Smooth muscle cell (in vitro differentiated cells): Measurements from ENCODE around the gene GNAT1. TPM values are rescaled to one million over a fixed set of nuclear protein-coding genes. Genes with fewer than 3 reads are reported as not detected.

Source experiments
- DNase-seq: peaks from one replicate; lab custom pipeline; 2025; ENCODE audit not compliant: unreplicated experiment; lab: John Stamatoyannopoulos, UW
- H2AFZ ChIP-seq: fragments of 200-600 bp; sonication (generic); 2 replicates; pipeline ENCODE4 v1.6.0; 2016; ENCODE audit warnings: antibody characterized with exemption, low read depth, mild to moderate bottlenecking
- H3F3A ChIP-seq: fragments of 200-600 bp; sonication (generic); 2 replicates; pipeline ENCODE4 v1.6.0; 2017; ENCODE audit warnings: antibody characterized with exemption, low read depth
- H3K27ac ChIP-seq: fragments of 200-600 bp; sonication (generic); 2 replicates; pipeline ENCODE4 v1.5.1; 2016; ENCODE audit warnings: low read depth, mild to moderate bottlenecking
- H3K27me3 ChIP-seq: fragments of 200-600 bp; sonication (generic); 2 replicates; pipeline ENCODE4 v1.6.1; 2016; ENCODE audit warnings: low read depth, mild to moderate bottlenecking
- H3K36me3 ChIP-seq: fragments of 200-600 bp; sonication (generic); 2 replicates; pipeline ENCODE4 v1.5.1; 2016; ENCODE audit warnings: low read depth
- H3K4me1 ChIP-seq: fragments of 200-600 bp; sonication (generic); 2 replicates; pipeline ENCODE4 v1.5.1; 2016; ENCODE audit warnings: low read depth
- H3K4me2 ChIP-seq: fragments of 200-600 bp; sonication (generic); 2 replicates; pipeline ENCODE4 v1.6.0; 2016; ENCODE audit warnings: mild to moderate bottlenecking
- H3K4me3 ChIP-seq: fragments of 200-600 bp; sonication (generic); 2 replicates; pipeline ENCODE4 v1.5.1; 2016; ENCODE audit warnings: mild to moderate bottlenecking
- H3K79me2 ChIP-seq: fragments of 200-600 bp; sonication (generic); 2 replicates; pipeline ENCODE4 v1.6.0; 2016; ENCODE audit warnings: low read depth, mild to moderate bottlenecking
- H3K9ac ChIP-seq: fragments of 200-600 bp; sonication (generic); 2 replicates; pipeline ENCODE4 v1.6.0; 2016; ENCODE audit warnings: low read depth
- H3K9me3 ChIP-seq: fragments of 200-600 bp; sonication (generic); replicated peaks from 2 replicates; pipeline ENCODE4 v1.5.1; 2016; ENCODE audit warnings: low read depth
- H4K20me1 ChIP-seq: fragments of 200-600 bp; sonication (generic); 2 replicates; pipeline ENCODE4 v1.6.0; 2016; ENCODE audit warnings: low read depth
- CTCF ChIP-seq: fragments of 200-600 bp; sonication (generic); IDR thresholded peaks from 2 replicates; pipeline ENCODE4 v1.5.1; 2017; ENCODE audit warnings: borderline replicate concordance, mild to moderate bottlenecking, antibody characterized with exemption; ENCODE audit not compliant: insufficient read depth, poor library complexity, severe bottlenecking
- WGBS: methylation state at CpG from one replicate; pipeline ENCODE4 v1.1.7; 2016; ENCODE audit warnings: low lambda C conversion rate; 5-methylcytosine and 5-hydroxymethylcytosine counted together
- polyA plus RNA-seq: library from polyadenylated mRNA; unstranded; fragments of >200 nt; fragmentation: Nextera tagmentation; extraction: Ambion mirVana; gene quantifications from 2 replicates; pipeline ENCODE4 v1.2.1, GENCODE V29; 2016
- total RNA-seq: library from RNA; depleted of rRNA; stranded (reverse); fragments of >200 nt; gene quantifications from 2 replicates; pipeline ENCODE4 v1.2.3, GENCODE V29; 2014

The GNAT1 gene
- total and polyA plus RNA-seq, 2 experiments from 2014 or later: not detected

GRCh38 chr3:50222169-50222528 is 30.7 kb downstream of the GNAT1 start:
- H3K4me2 ChIP-seq: no peak overlapping the region
- no peaks in the 10 kb centered on the region for H4K20me1 ChIP-seq
- H3K79me2 ChIP-seq: no peaks in the 10 kb centered on the region
- WGBS: 82% methylated on average over 1 of the region's 1 CpG
- DNase-seq: no peak
- no peak for TF ChIP-seq CTCF
- no peaks in the 10 kb centered on the region for H3K36me3 ChIP-seq
- no peak overlapping the region for H3K4me3 ChIP-seq
- no peak overlapping the region for H2AFZ ChIP-seq
- H3K27me3 ChIP-seq: no peaks in the 10 kb centered on the region
- H3K9me3 ChIP-seq: no peaks in the 10 kb centered on the region
- H3F3A ChIP-seq: no peaks in the 10 kb centered on the region
- no peak overlapping the region for H3K27ac ChIP-seq
- H3K9ac ChIP-seq: no peak overlapping the region
- no peaks in the 10 kb centered on the region for H3K4me1 ChIP-seq

- Histone ChIP-seq H3K9ac (no peak overlapping the region), H3K27ac (no peak overlapping the region), H3K4me3 (no peak overlapping the region), H3F3A (no peaks in the 10 kb centered on the region), H3K79me2 (no peaks in the 10 kb centered on the region), H3K4me1 (peaks cover 10% of the 10 kb centered on the region), H4K20me1 (no peaks in the 10 kb centered on the region), H3K4me2 (no peak overlapping the region), H2AFZ (no peak overlapping the region), H3K36me3 (no peaks in the 10 kb centered on the region), H3K9me3 (no peaks in the 10 kb centered on the region), H3K27me3 (no peaks in the 10 kb centered on the region)
- 69% methylated on average over 5 of the region's 5 CpGs for WGBS
- no peak for DNase-seq
- TF ChIP-seq CTCF: no peak
Measured at GRCh38 chr3:50224639-50225038, 33.2 kb downstream of the GNAT1 start.

- Histone ChIP-seq H3K27me3 (no peaks in the 10 kb centered on the region), H4K20me1 (no peaks in the 10 kb centered on the region), H3K4me2 (peak overlapping the region; percentile 86), H2AFZ (peak overlapping the region; percentile 98), H3F3A (no peaks in the 10 kb centered on the region), H3K36me3 (no peaks in the 10 kb centered on the region), H3K9me3 (no peaks in the 10 kb centered on the region), H3K4me1 (peaks cover 10% of the 10 kb centered on the region), H3K27ac (peak overlapping the region; percentile 49), H3K79me2 (no peaks in the 10 kb centered on the region), H3K4me3 (peak overlapping the region; percentile 72), H3K9ac (peak overlapping the region; percentile 35)
- peak; percentile 64 for DNase-seq
- 2% methylated on average over 27 of the region's 40 CpGs for WGBS
- no peak for TF ChIP-seq CTCF
Measured at GRCh38 chr3:50226888-50227389, 35.5 kb downstream of the GNAT1 start.
